HG03575 (cell line): ENCODE measurements around the gene JMY.
"Not testable (repeated sequence)": the region's sequence is repeated elsewhere in the genome, so short reads cannot be mapped to it uniquely, and the experiment has no call there.

Source experiments
- ATAC-seq: cut with Tn5 transposase; IDR thresholded peaks from one replicate; pipeline ENCODE4 v1.9.1; 2021; ENCODE audit not compliant: unreplicated experiment, insufficient number of reproducible peaks, low FRiP score; ENCODE audit errors: extremely low read depth

JMY gene

DNA sequence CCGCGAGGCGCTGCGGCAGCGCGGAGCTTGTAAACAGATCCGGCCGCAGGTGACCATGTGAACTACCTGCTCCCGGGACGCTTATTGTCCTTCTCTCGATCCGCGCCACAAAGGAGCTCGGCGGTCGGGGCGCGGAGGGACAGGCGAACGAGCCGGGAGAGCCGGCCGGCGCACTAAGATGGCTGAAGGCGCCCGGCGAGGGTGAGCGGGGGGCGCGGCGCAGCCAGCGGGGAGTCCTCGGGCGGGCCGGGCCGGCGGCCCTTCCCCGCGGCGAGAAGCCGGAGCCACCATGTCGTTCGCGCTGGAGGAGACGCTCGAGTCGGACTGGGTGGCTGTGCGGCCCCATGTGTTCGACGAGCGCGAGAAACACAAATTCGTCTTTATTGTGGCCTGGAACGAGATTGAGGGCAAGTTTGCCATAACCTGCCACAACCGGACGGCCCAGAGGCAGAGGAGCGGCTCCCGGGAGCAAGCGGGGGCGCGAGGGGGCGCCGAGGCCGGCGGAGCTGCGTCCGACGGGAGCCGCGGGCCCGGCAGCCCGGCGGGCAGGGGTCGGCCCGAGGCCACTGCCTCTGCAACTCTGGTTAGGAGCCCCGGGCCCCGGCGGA is 535 bp downstream of the JMY start:
- ATAC-seq, result no peak

- ATAC-seq, result no peak
These were observed 1.2 kb downstream of the JMY start for GRCh38 chr5:79236970-79237739.

- ATAC-seq, result no peak
These were observed 2.0 kb downstream of the JMY start for GRCh38 chr5:79237740-79238560.

DNA sequence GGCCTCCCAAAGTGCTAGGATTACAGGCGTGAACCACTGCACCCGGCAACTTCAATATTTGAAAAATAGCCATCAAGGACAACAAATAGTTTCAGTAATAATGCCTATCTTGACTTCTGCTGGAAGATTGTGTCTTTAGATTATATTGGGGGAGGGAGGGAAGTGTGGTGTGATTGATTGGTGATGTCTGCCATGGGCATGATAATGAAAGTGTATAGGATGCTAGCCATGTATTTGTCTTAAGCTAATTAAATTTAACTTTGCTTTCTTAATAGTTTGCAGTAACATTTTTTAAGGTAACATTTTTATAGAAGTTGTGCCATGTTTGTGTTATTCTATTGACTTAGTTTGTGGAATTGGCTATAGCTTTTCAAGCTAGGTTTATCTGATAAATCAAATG is 4.6 kb downstream of the JMY start:
- ATAC-seq, result no peak

DNA sequence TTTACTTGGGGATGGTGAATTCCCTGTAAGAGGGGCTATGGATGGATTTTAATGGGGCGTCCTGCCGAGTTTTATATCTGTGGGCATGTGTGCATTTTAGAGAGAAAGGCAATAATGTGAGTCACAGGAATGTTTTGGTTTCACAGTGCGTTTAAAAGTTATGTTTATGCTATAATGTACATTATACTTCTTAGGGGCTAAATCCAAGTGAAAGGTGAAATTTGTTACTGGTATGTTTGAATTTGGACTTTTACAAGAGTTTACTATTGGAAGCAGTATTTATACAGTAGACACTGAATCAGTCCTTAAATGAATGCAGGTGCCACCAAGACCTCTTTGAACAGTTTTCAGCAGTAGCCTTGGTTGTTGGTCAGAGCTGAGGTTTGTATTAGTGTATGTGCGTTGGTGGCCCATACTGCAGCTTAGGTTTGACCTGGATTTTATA is 5.6 kb downstream of the JMY start:
- ATAC-seq, result no peak

- no peak for ATAC-seq
These were observed 6.5 kb downstream of the JMY start for GRCh38 chr5:79242242-79243039.

GRCh38 chr5:79243224-79243623 is 7.3 kb downstream of the JMY start:
- no peak for ATAC-seq

DNA sequence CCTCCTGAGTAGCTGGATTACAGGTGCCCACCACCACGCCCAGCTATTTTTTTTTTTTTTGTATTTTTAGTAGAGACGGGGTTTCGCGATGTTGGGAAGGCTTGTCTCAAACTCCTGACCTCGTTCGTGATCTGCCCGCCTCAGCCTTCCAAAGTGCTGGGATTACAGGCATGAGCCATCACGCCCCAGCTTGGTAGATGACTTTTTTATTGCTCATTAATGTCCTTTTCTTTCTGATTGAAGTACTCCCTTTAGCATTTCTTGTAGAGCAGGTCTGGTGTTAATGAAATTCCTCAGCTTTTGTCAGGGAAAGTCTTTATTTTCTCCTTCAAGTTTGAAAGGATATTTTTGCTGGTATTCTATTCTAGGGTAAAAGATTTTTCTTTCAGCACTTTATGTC is 18.1 kb downstream of the JMY start:
- ATAC-seq, result not testable (repeated sequence)

GRCh38 chr5:79255786-79256557 is 20.0 kb downstream of the JMY start:
- ATAC-seq, result no peak

DNA sequence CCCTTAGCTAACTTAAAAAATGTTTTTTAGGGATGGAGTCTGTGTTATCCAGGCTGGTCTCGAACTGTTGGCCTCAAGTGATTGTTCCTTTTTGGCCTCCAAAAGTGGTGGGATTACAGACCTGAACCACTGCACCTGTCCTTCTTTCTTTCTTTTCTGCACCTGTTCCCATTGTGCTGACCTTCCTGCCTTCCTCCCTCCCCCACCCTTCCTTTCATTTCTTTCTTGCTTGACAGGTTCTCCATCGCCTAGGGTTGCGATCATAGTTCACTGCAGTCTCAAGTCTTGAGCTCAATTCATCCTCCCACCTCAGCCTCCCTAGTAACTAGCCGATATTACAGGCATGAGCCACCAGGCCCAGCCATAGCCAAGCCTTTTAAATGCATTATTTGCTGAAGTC is 20.6 kb downstream of the JMY start:
- ATAC-seq, result no peak

GRCh38 chr5:79257314-79257713 is 21.4 kb downstream of the JMY start:
- no peak for ATAC-seq

DNA sequence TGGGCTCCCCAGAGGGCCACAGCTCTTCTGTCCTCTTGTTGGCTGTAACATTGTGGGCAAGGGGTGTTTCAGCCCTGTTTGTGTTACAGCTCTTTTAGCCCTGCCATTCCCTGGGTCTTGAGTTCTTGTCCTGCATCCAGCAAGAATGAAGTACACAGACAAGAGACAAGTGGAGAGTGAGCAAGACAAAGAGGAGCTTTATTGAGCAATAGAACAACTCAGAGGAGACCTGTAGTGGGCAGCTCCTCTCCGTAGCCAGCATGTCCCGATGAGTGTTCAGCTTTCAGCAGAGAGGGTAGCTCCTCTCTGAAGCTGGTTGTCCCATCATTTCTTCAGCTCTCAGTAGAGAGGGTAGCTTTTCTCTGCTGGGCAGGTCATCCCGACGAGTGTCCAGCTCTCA is 22.9 kb downstream of the JMY start:
- ATAC-seq, result no peak

- no peak for ATAC-seq
These were observed 23.5 kb downstream of the JMY start for GRCh38 chr5:79259383-79259782.

GRCh38 chr5:79259810-79260209 is 23.9 kb downstream of the JMY start:
- ATAC-seq, result no peak

DNA sequence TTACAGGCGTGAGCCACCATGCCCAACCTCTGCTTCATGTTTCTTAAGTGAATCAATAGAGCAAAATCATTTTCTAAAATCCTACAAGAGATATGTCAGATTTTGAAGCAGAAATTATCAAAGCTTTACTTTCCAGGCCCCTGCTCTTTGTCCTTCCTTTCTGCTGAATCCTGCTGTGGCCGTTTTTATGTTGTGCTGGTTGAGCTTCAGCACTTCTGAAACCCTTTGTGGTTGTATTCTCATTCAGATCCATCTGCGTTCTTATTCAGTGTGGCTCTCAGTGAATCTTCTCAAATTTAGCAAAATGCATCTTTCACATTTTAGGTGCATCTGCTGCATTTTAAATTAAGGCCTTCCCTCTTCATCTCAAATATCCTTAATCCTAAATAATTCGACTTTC is 26.0 kb downstream of the JMY start:
- no peak for ATAC-seq

- no peak for ATAC-seq
These were observed 27.4 kb downstream of the JMY start for GRCh38 chr5:79263290-79263689.

DNA sequence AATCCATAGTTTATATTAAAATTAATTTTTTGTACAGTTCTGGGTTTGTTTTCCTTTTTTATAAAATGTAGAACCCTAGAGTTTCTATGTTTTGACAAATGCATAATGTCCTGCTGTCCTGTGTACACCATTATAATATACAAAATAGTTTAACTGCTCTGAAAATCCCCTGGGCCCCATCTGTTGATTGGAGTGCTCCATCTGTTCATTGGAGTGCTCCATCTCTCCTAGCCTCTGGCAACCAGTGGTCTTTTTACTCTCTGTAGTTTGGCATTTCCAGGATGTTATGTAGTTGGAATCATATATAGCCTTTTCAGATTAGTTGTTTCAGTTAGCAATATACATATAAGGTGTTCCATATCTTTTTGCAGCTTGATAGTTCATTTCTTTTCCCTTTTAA is 31.2 kb downstream of the JMY start:
- no peak for ATAC-seq

- no peak for ATAC-seq
These were observed 33.8 kb downstream of the JMY start for GRCh38 chr5:79269733-79270166.
